NCI-H1048 (cell line): Measurements from ENCODE around the gene POU5F1.

Experiments used
- DNase-seq: peaks from one replicate; lab custom pipeline; 2025; lab: John Stamatoyannopoulos, UW

Gene POU5F1

DNA sequence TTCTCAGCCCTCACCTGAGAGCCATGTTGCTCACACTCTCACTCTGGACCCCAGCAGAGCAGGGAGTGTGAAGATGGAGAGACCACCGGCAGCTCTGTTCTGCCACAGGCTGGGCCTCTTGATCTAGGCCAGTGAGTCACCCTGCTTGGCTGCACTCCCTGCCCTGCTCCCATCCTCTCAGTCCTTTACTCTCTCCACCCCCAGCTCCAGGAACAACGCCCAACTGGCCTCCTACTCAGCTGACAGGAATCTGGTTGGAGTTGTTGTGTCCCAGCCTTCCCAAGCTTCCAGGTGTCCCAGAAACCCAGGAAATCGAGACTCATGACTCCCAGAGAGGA is 56.0 kb downstream of the POU5F1 start, which contains the start of gene PSORS1C1:
PSORS1C1 (plus strand) TSS at position 260 of the 338 bp plus-strand sequence. CDS start 14,833 bp downstream, outside the sequence.
- no peak for DNase-seq
